HUDEP-2 (cell line): ENCODE results near the gene IFNAR2.

Experiments
- DNase-seq, 76 experiments: peaks; one replicate each; lab custom pipeline; 2025; ENCODE audit not compliant: unreplicated experiment in 76 of 76; lab: John Stamatoyannopoulos, UW

Gene IFNAR2

DNA sequence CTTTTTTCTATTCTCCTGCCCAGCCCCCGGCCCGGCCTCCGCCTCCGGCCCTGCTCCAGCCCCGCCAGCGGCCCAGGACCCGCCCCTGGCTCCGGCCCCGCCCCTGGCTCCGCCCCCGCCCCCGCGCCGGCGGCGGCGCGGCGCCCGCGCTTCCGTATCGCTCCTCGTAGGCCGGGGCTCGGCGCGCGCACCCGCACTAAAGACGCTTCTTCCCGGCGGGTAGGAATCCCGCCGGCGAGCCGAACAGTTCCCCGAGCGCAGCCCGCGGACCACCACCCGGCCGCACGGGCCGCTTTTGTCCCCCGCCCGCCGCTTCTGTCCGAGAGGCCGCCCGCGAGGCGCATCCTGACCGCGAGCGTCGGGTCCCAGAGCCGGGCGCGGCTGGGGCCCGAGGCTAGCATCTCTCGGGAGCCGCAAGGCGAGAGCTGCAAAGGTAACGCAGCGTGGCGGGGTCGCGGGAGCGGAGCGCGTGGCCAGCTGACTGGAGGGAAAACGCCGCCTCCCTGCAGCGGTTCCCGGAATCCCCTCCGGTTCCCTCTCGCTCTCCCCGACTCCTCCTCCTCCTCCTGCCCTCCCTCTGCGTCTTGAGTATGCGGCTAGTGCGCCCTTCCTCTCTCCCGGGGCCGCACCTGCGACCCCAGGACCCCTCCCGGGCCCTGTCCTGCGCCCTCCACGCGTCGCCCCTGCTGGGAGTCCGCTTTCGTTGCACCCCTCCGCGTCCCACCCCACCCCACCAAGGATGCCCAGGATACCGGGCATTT lies at the start of gene IFNAR2:
IFNAR2 (plus strand) TSS at position 155 of the 761 bp plus-strand sequence. CDS start 11,985 bp downstream, outside the sequence.
- peak in 69 of 76 experiments; percentile 21 to 88 (median 68) for DNase-seq

DNA sequence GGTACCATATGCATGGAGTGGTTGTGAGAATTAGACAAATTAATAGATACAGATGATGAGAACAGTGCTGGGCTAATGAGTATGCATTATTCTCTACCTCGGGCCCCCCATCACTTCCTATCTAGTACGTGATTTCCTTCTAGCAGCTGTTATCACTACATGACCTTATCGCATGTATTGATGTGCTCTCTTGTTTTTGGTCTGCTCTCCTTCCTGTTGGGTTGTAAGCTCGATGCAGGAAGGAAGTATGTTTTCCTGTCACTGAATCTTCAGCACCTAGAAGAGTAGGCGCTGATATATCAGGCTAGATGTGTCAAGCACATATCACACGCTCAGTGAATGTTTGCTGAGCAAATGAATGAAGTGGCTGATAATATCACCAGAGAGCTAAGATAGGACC lies 43.9 kb upstream of the IFNAR2 start:
- no peak for DNase-seq

DNA sequence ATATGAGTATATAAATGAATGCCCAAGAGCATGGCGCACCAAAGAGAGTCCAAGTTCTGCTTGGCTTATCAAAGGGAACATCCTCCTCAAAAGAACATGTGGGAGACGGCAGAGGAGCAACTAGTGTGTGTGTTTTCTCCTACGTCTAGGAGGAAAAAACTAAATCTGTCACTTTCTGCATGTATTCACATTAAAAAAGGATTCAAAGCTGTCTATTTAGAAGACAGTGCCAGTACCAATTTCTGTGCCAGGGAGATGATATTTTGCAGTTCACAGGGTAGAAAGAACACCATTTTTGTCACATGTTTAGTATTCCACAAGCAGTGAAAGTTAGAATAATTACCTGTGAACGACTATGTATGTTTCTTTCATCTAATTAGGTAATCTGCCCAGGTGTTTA lies 42.5 kb upstream of the IFNAR2 start:
- DNase-seq = no peak

DNA sequence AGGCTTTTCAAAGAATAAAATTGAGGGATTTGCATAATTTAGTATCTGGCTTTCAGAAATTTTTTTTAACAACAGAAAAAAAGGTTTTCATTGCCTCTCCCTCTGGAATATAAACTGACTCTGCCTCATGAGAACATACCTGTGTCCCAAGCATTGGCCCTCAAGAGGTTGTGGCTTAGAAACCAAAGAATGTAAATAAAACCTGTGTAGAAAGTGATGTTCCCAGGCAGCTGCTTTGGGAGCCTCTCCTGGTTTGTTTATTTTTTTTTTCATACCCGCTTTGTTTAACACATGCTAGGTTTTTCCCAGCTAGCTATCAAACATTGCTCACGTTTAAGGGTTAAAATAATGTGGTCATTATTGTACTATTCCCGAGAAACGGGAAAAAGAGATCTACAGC lies 40.5 kb upstream of the IFNAR2 start:
- no peak for DNase-seq

DNA sequence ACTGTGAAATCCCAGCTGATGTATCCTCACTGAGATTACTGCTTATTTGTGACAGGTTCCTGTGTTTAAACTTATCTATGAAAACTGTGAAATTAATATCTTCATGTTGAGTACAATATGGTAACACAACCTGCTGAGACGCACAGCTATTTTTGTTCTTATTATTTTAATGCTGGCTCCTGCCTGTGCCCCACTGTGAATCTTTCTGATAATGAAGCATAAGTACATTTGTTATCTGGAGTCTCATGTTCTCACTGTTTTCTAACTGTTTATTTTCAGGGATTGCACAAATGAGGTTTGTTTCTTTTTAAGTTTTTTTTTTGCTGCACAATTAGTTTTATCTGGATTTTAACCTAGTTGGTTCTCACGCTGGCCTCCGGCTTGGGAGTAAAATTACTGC lies 39.9 kb upstream of the IFNAR2 start:
- no peak for DNase-seq

DNA sequence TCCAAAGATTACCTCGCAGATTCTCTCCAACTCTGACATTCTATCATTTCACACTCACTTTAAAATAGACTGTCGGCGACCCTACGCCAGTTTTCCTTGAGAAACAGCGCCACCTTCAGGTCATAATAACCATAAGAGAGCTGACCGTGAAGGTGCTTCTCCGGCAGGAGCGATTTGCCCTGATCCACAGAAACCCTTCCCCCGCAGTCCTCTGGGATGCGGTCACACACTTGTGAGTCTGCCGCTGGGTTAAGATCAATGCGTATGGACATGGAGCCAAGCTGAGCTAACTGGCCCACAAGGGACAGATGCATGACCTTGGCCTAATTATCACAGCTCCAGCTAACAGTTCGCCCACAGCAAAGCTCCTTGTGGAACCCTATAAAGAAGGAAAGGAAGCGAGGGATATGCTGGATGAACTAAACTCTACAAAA lies 32.8 kb upstream of the IFNAR2 start:
- DNase-seq = peak in 65 of 76 experiments; percentile 20 to 79 (median 56)

GRCh38 chr21:33197496-33197895 lies 32.2 kb upstream of the IFNAR2 start:
- peak in 73 of 76 experiments; percentile 26 to 95 (median 75) for DNase-seq

GRCh38 chr21:33198346-33199099 lies 31.2 kb upstream of the IFNAR2 start:
- peak in 73 of 76 experiments; percentile 32 to 92 (median 75) for DNase-seq

DNA sequence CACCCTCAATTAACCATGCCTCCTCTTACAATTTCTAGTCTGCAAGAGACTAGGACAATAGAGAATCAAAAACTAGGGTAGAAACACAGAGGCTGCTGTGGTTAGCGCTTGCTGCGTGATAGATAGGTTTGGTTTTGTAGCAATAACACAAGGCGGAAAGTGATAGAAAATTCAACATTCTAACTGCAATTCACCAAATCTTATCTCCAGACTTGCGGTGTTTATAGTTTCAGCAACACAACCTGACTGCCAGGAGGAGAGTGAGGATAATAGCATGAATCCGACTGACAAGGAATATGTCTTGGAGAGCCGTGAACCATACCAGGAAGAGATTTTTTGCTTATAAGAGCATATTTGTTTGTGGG lies 30.7 kb upstream of the IFNAR2 start:
- DNase-seq = peak in 5 of 76 experiments; percentile 42 to 57 (median 46)

DNA sequence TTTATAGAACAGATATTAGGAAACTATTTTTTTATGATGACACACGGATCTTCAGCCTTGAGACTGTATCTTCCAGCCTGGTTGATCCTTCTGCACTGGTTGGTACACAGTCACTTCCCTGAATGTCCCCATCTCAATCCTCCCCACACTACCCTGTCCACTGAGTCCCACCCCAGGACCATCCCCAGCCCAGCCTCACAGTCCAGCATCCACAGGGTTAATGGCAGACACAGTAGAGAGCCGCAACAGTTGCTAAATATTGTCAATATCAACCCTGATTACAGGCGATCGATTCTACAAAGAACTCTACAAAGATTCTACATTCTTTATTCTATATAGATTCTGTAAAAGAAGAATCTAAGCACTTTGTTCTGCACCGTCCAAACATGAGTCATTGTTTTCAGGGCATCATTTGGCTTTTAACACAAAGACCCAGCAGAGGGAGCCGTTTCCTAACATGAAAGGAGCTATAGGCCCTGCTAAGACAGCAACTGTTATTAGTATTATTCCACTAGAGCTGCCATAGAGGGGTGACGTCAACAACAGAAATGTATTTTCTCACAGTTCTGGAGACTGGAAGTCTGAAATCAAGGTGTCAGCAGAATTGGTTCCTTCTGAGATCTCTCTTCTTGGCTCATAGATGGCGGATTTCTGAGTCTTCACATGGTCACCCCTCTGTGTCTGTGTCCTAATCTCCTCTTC lies 30.1 kb upstream of the IFNAR2 start:
- peak in 69 of 76 experiments; percentile 19 to 91 (median 75) for DNase-seq

DNA sequence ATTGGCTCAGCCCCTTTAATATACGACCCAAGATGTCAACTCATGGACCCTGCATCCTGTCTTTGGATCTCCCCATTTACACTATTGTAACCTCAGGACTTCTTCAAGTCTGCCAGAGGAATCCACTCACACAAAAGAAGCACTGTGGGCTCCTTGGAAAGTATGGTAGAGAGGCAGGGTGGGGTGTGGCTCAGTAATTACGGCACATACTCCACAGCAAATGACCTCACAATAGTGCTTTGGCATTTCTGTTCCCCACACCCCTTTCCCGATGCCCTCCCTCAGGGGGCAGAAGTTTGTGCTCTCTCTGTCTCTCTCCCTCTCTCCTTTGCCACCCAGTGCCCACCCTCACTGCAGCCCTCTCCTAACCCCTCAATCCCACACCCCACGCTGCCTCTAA lies 27.8 kb upstream of the IFNAR2 start:
- DNase-seq = no peak

DNA sequence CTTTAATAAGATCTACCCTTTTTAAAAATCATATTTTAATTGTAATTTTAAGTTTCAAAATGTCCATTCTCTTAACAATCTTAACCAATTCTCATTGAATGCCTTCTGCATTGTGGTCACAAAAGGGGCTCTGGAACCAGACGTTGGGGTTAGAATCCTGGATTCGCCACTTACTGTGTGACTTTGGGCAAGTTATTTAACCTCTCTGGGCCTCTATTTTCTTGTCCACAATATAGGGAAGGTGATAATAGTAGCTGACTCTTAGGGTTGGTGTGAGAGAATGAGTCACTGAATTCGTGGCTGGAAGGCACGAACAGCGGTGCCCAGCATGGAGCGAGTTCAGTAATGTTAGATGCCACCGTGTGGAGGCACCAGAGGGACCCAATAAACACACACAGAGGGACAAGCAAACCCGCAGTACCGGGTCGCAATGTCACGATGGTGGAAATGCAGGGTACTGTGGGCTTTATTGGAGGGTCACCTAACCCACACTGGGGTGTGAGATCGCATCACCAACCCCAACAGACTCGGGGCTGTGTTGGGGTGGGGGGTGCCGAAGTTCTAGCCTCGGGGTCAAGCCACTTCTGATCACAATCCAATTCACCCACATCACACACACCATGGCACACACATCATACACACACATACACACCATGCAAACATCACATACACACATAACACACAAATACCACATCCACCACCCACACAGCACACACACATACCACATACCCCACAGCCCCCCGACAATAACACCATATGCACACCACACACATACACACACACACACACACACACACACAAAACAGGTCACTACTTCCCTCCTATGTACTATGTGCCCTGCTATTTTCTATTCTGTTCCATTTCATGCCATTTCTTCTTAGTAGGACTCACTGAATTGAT lies 27.0 kb upstream of the IFNAR2 start:
- DNase-seq = no peak

GRCh38 chr21:33203371-33203724 lies 26.4 kb upstream of the IFNAR2 start:
- DNase-seq = no peak

DNA sequence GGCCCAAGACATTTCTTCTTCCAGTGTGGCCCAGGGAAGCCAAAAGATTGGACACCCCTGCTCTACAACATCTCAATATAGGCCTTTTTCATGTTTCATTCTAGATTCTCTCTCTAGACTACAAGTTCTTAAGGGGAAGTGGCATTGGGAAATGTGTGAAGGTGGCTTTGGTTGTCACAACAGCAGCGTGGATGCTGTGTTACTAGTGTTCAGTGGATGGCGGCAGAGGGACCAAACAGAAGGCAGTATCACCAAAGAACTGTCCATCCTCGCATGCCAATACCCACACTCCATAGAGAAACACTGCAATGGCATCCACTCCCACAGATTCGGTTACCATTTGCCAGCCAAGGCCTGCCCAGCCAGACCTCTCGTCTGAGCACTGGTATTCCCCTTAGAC lies 24.3 kb upstream of the IFNAR2 start:
- no peak for DNase-seq

DNA sequence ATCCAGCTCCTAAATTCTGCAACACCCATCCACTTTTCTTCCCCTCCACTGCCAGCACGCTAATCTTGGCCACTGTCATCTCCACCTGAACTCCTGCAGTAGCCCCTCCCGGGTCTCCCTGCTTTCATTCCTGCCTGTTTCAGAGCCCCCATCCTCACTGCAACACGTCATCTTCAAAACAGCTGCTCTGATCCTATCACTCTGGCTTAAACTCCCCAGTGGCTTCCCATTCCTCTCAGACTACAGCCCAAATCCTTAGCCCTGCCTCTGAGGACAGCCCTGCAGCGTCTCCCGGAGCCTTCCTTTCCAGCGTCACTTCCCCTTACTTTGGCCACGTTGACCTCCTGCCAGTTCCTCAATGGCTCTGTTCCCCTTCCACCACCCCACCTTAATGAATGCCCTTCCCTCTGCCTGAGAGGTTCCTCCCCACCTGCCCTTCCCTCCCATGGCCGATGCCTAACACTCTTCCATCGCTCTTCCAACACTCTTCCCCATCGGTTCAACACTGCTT lies 22.9 kb upstream of the IFNAR2 start:
- no peak for DNase-seq

DNA sequence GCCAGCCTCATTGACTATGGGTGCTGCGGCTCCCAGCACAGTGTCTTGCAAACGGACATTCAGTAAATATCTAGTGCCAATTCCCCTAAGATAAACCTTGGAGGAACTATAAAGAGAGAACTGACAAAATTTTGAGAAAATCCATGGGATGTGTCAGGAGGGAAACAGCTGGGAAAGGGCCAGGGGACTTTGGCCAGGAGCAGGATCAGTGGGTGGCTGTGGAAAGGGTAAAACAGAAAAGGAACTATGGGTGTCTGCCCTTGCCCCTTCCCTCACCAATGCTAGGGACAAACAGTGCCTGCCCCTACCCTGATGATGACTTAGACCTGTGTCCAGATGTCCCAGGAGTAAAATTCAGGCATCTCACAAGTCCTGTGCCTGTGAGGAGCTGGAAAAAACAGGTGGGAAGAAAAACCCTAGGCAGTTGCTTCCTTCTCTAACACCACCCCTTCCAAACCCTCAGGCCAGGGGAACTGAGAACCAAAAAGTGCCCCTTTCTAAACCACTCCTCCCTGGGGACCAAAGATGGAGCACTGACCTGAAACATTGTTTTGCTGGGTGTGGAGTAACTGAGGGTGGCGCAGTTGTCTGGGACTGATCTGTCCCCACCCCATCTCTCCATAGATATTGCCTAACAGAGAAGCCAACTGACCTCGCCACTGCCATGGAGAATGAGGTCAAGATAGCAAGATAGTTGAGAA lies 22.1 kb upstream of the IFNAR2 start:
- DNase-seq = no peak

DNA sequence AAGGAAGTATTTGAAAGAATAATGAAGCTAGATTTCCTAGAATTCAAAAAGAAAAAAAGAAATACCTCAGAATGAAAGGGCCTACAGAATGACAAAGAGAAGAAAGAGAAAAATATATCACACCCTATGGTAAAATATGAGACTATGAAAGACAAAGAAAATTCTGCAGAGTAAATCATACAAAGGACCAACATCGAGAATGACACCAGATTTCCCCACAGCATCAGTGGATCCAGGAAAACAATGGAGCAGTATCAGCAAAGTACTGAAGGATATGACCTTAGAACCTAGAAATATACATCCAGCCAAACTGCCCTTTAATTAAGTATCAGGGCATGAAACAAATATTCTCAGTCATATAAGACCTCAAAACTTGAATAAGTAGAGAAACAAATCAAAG lies 21.2 kb upstream of the IFNAR2 start:
- DNase-seq = no peak

GRCh38 chr21:33211305-33211704 lies 18.4 kb upstream of the IFNAR2 start:
- DNase-seq = no peak

DNA sequence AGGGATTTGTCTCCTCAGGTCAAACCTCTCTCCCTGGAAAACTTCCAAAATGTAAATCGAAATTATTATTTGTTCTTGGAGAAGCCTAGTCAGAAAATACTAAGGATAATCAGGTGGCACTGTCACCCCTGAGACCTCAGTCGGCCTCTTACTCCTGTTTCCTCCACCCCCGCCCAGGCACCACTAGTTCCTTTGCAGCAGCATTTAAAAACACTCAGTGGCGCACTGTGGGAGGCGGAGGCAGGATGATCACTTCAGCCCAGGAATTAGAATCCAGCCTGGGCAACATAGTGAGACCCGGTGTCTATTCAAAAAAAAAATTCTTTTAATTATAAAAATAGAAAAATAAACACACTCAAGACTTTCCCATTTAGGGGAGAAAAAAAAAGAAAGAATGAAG lies 18.0 kb upstream of the IFNAR2 start:
- no peak for DNase-seq
